Astrocyte of the cerebellum (primary cell): ENCODE results near the gene CIB1.
"Not testable (repeated sequence)": the region's sequence is repeated elsewhere in the genome, so short reads cannot be mapped to it uniquely, and the experiment has no call there.

ENCODE experiments used
- DNase-seq: peaks from one replicate; pipeline ENCODE4 v3.0.0-alpha.2; 2011; ENCODE audit warnings: low read depth
- H3K4me3 ChIP-seq: 2 replicates; pipeline ENCODE4 v1.5.1; 2011; ENCODE audit warnings: mild to moderate bottlenecking, low read depth, low read length, moderate library complexity
- in situ Hi-C: cut with HindIII; loops from 2 replicates; pipeline ENCODE4 v1.10.0; 2017; ENCODE audit warnings: low sequenced_read_pairs
- TF ChIP-seq, protein P1 (sequence below): IDR thresholded peaks from 2 replicates; pipeline ENCODE4 v1.5.1; 2012; ENCODE audit warnings: low read length, low read depth, moderate library complexity, mild to moderate bottlenecking; ENCODE audit errors: missing control alignments

CIB1 gene

DNA sequence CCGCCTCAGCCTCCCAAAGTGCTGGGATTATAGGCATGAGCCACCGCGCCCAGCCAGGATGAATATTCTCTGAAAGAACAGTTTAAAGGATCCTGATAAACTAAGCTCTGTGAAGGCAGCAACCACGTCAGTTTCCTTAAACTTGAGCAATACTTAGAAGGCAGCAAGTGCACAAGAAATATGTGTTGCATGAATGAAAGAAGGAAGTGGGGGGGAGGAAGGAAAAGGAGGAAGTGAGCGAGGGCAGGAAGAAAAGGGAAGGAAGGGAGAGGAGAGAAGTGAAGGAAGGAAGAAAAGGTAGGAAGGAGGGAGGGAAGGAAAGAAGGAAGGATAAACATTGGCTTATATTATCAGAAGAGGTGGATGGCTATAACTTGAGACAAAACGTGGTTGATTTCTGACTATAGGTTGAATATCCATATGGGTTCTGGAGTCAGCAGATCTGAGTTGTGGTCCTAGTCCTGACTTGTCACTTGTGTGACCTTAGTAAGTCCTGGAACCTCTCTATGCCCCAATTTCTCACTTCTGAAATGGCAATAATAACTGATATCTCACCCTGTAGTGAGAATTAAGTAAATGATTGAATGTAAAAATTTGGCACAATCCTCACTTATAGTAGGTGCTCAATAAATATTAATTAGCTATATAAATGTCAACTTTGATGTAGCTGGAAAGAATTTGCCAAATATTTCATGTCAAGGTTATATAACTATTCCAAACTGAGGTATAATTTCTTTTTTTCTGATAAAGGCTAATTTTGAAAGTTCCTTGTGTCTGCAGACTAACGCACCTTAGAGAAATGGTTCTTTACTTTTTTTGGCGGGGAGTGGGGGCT is 44.6 kb downstream of the CIB1 start:
- TF ChIP-seq, protein P1, sequence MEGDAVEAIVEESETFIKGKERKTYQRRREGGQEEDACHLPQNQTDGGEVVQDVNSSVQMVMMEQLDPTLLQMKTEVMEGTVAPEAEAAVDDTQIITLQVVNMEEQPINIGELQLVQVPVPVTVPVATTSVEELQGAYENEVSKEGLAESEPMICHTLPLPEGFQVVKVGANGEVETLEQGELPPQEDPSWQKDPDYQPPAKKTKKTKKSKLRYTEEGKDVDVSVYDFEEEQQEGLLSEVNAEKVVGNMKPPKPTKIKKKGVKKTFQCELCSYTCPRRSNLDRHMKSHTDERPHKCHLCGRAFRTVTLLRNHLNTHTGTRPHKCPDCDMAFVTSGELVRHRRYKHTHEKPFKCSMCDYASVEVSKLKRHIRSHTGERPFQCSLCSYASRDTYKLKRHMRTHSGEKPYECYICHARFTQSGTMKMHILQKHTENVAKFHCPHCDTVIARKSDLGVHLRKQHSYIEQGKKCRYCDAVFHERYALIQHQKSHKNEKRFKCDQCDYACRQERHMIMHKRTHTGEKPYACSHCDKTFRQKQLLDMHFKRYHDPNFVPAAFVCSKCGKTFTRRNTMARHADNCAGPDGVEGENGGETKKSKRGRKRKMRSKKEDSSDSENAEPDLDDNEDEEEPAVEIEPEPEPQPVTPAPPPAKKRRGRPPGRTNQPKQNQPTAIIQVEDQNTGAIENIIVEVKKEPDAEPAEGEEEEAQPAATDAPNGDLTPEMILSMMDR, result no peak
- DNase-seq, result no peak
- in situ Hi-C loops, result no loop called here
- no peak overlapping the region for H3K4me3 ChIP-seq

- in situ Hi-C loops, DNase-seq, H3K4me3 ChIP-seq: not testable (repeated sequence)
Measured at GRCh38 chr15:90188065-90188464, 45.7 kb downstream of the CIB1 start.

DNA sequence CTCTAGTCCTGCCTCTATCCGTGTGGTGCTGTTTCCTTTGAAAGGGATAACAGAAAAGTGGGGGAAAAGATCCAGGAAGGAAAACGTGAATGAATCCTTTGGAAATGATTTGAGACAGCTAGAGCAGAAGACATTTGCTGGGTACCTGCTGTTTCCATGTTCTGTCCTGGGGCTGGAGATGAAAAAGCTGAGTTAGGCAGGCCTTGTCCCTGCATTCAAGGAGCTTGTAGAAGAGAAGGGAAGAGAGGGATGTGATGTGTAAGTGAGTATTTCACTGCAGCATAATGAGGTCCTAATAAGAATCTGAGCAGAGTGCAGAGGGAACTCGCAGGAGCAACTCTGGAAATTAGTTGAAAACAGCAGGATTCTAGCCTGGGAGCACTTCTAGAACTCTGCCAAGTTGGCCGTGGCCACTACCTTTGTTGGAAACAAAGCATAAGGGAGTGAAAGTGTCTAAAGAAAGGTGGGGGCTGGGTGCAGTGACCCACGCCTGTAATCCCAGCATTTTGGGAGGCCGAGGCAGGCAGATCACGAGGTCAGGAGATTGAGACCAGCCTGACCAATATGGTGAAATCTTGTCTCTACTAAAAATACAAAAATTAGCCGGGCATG is 46.4 kb downstream of the CIB1 start:
- in situ Hi-C loops, result no loop called here
- DNase-seq, result no peak
- no peak overlapping the region for H3K4me3 ChIP-seq
- TF ChIP-seq, protein P1, result no peak

- TF ChIP-seq, protein P1, result no peak
- in situ Hi-C loops, result no loop called here
- DNase-seq, result no peak
- peak overlapping the region; percentile 52 for H3K4me3 ChIP-seq
Measured at GRCh38 chr15:90184786-90185704, 48.7 kb downstream of the CIB1 start.

DNA sequence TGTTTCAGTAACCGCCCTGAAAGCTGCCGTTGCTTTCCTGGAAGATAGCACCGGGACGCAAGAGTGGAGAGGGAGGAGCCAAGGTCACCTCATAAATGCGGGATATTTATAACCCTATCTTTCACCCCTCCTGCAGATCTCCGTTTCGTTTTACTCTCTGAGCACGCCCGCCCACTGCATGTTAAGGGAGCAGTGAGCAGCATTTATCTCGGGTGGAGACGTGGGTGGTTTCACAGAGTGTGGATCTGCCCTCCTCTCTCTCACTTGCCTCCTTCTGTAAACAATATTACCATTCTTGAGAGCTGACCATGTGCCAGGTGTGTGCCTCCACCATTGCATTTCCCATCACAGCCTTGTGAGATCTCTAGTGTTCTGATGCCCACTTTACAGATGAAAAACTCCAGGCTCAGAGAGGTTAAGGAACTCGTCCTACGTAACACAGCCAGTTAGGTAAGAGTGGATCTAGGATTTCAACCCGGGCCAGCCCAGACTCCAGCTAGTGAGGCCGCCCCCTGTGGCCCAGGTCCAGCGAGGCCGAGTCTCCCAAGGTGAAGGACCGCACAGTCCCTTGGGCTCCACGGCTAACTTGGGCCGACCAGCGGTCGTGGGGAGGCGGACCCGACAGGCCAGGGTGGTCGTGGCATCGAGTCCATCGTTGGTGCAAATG is 49.5 kb downstream of the CIB1 start:
- TF ChIP-seq, protein P1, result no peak
- DNase-seq, result no peak
- in situ Hi-C loops, result no loop called here
- H3K4me3 ChIP-seq, result peak overlapping the region; percentile 52

- TF ChIP-seq, protein P1, result no peak
- in situ Hi-C loops, result no loop called here
- DNase-seq, result no peak
- no peak overlapping the region for H3K4me3 ChIP-seq
Measured at GRCh38 chr15:90181776-90182175, 52.0 kb downstream of the CIB1 start.
